C4-2B (cell line): Measurements from ENCODE around the gene CDK14.

Experiments used
- H3K27ac ChIP-seq: fragments of 450-650 bp; 2 replicates; pipeline ENCODE4 v1.5.1; 2017
- CTCF ChIP-seq: fragments of 450-650 bp; conservative IDR thresholded peaks from 2 replicates; pipeline ENCODE4 v1.5.1; 2017; ENCODE audit warnings: mild to moderate bottlenecking
- ZFX ChIP-seq: fragments of 450-650 bp; IDR thresholded peaks from 2 replicates; pipeline ENCODE4 v1.6.1; 2017

The CDK14 gene

GRCh38 chr7:90772410-90772809, 176.3 kb downstream of the CDK14 start:
- TF ChIP-seq ZFX (no peak), CTCF (no peak)
- H3K27ac ChIP-seq: no peak overlapping the region; the same call in 1 of the 2 replicates

- no peak overlapping the region for H3K27ac ChIP-seq
- TF ChIP-seq CTCF (no peak), ZFX (no peak)
Observed at GRCh38 chr7:90773269-90773668, 177.1 kb downstream of the CDK14 start.

- no peak overlapping the region for H3K27ac ChIP-seq
- TF ChIP-seq CTCF: no peak
- TF ChIP-seq ZFX: no peak
Observed at GRCh38 chr7:90774706-90775105, 178.6 kb downstream of the CDK14 start.

- TF ChIP-seq ZFX: no peak
- TF ChIP-seq CTCF: no peak
- no peak overlapping the region for H3K27ac ChIP-seq
Observed at GRCh38 chr7:90775383-90775965, 179.4 kb downstream of the CDK14 start.

GRCh38 chr7:90777041-90777440, 180.9 kb downstream of the CDK14 start:
- TF ChIP-seq ZFX: no peak
- TF ChIP-seq CTCF: no peak
- H3K27ac ChIP-seq: no peak overlapping the region

GRCh38 chr7:90777465-90777864, 181.3 kb downstream of the CDK14 start:
- no peak overlapping the region for H3K27ac ChIP-seq
- TF ChIP-seq ZFX: no peak
- no peak for TF ChIP-seq CTCF

GRCh38 chr7:90777886-90778285, 181.8 kb downstream of the CDK14 start:
- no peak for TF ChIP-seq ZFX
- no peak for TF ChIP-seq CTCF
- H3K27ac ChIP-seq: no peak overlapping the region
